ENCODE measurements around the gene SLC25A46.
A peak's percentile ranks its signal among the peaks of the same experiment; 100 is the strongest.

Gene SLC25A46

GRCh38 chr5:110751902-110752762, 13.3 kb downstream of the SLC25A46 start:
- no peak for TF ChIP-seq CTCF (IDR thresholded peaks at IDR 0.05)

- TF ChIP-seq CTCF (IDR thresholded peaks at IDR 0.05) = no peak
Measured at GRCh38 chr5:110752953-110753352, 14.1 kb downstream of the SLC25A46 start.

GRCh38 chr5:110753600-110753999, 14.8 kb downstream of the SLC25A46 start:
- no peak for TF ChIP-seq CTCF (IDR thresholded peaks at IDR 0.05)

- no peak for TF ChIP-seq CTCF (IDR thresholded peaks at IDR 0.05)
Measured at GRCh38 chr5:110754181-110754580, 15.4 kb downstream of the SLC25A46 start.

GRCh38 chr5:110757118-110757729, 18.4 kb downstream of the SLC25A46 start:
- TF ChIP-seq CTCF (IDR thresholded peaks at IDR 0.05) = peak; percentile 64

- TF ChIP-seq CTCF (IDR thresholded peaks at IDR 0.05) = no peak
Measured at GRCh38 chr5:110760158-110760557, 21.4 kb downstream of the SLC25A46 start.

- TF ChIP-seq CTCF (IDR thresholded peaks at IDR 0.05) = no peak
Measured at GRCh38 chr5:110768138-110768860, 29.5 kb downstream of the SLC25A46 start.

Data from LNCAP (cell line).